HuH-7 (cell line): Measurements from ENCODE around the gene PPP1R12B.

Experiments used
- DNase-seq: peaks from one replicate; pipeline ENCODE4 v3.0.0; 2011; ENCODE audit warnings: low spot score

Gene PPP1R12B, protein sequence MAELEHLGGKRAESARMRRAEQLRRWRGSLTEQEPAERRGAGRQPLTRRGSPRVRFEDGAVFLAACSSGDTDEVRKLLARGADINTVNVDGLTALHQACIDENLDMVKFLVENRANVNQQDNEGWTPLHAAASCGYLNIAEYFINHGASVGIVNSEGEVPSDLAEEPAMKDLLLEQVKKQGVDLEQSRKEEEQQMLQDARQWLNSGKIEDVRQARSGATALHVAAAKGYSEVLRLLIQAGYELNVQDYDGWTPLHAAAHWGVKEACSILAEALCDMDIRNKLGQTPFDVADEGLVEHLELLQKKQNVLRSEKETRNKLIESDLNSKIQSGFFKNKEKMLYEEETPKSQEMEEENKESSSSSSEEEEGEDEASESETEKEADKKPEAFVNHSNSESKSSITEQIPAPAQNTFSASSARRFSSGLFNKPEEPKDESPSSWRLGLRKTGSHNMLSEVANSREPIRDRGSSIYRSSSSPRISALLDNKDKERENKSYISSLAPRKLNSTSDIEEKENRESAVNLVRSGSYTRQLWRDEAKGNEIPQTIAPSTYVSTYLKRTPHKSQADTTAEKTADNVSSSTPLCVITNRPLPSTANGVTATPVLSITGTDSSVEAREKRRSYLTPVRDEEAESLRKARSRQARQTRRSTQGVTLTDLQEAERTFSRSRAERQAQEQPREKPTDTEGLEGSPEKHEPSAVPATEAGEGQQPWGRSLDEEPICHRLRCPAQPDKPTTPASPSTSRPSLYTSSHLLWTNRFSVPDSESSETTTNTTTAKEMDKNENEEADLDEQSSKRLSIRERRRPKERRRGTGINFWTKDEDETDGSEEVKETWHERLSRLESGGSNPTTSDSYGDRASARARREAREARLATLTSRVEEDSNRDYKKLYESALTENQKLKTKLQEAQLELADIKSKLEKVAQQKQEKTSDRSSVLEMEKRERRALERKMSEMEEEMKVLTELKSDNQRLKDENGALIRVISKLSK

GRCh38 chr1:202348509-202349205 lies at the start of gene PPP1R12B:
TSS of gene PPP1R12B (plus strand) at chr1:202348699. CDS start at chr1:202348852, 153 bp downstream.
- peak; percentile 78 for DNase-seq

DNA sequence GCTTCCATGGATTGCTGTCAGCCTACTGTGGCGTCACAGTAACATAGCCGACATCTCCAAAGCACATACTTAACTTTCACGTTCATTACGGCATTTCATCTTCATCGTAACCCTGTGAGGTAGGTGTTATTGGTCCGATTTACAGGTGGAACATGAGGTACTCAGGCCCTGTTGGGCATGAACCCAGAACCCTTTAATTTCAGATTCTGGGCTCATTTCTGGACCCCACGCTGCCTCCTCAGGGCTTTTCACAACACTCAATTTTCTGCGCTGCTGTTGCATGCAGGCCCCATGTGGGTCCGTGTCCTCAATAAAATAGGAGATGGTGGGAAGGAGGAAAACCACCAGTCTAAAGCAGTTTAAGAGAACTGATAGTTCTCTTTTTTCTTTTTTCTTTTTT lies 46.3 kb upstream of the PPP1R12B start:
- no peak for DNase-seq

- DNase-seq = no peak
Observed at GRCh38 chr1:202304375-202304774, 44.1 kb upstream of the PPP1R12B start.

GRCh38 chr1:202305168-202305567 lies 43.3 kb upstream of the PPP1R12B start:
- DNase-seq = no peak

GRCh38 chr1:202306535-202307345 lies 41.8 kb upstream of the PPP1R12B start:
- no peak for DNase-seq

DNA sequence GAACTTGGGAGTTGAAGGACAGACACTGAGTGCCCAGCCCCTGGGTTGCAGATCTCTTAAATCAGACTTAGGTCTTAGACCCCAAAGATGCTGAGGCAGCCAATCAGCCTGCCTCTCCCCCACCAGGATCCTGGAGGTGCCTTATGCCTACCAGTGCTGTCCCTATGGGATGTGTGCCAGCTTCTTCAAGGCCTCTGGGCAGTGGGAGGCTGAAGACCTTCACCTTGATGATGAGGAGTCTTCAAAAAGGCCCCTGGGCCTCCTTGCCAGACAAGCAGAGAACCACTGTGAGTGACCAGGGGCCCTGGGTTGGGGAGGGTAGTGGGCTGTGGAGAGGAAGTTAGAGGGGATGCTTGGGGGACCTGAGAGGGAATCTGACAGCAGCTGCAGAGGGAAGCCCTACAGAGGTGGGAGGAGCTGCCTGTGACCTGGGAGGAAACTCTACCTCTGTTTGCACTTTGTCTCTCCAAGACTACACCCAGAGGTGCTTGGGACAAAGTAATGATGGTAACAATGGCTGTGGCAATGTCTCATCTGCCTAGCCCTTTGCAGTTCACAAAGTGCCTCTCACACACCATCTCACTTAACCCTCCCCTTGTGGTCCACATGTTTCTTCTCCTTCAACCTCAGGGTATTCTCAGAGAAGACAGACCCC lies 38.3 kb upstream of the PPP1R12B start:
- DNase-seq = no peak

GRCh38 chr1:202310746-202311145 lies 37.8 kb upstream of the PPP1R12B start:
- no peak for DNase-seq

- DNase-seq = no peak
Observed at GRCh38 chr1:202311875-202312635, 36.4 kb upstream of the PPP1R12B start.

DNA sequence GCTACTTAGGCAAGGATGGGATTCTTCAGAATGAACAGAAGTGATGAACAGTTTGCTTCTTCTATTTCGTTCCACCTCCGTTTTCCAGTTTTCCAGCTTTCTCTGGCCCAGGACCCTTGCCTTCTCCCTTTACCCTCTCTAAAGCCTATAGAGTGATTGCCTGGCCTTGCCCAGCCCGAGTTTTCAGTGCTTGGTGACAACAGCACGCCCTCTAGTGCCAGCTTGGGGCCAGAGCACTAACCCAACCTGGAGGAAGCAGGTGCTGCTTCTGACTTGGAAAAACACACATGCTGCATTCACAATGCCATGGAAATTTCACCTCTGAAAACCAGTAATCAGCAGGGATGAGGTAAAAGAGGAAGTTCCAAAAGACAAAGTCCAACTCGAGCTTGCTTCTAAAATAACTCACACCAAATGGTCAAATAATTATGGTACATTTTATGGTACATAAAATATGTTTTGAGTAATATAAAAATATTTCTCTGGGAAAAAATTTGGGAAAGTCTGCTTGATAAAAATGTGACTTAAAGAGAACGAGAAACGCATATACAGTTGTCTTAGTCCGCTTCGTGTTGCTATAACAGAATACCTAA lies 32.8 kb upstream of the PPP1R12B start:
- peak; percentile 90 for DNase-seq

DNA sequence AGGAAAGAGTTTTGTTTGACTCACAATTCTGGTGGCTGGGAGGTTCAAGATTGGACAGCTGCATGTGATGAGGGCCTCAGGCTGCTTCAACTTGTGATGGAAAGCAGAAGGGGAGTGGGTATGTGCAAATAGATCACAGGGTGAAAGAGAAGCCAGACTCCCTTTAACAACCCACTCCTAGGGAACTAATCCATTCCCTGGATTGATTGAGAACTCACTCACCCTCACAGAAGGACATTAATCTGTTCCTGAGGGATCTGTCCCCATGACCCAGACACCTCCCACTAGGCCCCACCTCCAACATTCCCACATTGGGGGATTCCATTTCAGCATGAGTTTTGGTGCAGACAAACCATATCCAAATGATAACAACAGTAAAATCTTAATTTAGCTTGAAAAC lies 32.3 kb upstream of the PPP1R12B start:
- no peak for DNase-seq

DNA sequence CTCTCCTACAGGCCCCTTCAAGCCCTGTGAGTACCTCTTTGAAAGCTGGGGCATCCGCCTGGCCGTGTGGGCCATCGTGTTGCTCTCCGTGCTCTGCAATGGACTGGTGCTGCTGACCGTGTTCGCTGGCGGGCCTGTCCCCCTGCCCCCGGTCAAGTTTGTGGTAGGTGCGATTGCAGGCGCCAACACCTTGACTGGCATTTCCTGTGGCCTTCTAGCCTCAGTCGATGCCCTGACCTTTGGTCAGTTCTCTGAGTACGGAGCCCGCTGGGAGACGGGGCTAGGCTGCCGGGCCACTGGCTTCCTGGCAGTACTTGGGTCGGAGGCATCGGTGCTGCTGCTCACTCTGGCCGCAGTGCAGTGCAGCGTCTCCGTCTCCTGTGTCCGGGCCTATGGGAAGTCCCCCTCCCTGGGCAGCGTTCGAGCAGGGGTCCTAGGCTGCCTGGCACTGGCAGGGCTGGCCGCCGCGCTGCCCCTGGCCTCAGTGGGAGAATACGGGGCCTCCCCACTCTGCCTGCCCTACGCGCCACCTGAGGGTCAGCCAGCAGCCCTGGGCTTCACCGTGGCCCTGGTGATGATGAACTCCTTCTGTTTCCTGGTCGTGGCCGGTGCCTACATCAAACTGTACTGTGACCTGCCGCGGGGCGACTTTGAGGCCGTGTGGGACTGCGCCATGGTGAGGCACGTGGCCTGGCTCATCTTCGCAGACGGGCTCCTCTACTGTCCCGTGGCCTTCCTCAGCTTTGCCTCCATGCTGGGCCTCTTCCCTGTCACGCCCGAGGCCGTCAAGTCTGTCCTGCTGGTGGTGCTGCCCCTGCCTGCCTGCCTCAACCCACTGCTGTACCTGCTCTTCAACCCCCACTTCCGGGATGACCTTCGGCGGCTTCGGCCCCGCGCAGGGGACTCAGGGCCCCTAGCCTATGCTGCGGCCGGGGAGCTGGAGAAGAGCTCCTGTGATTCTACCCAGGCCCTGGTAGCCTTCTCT lies 30.3 kb upstream of the PPP1R12B start:
- DNase-seq = no peak

DNA sequence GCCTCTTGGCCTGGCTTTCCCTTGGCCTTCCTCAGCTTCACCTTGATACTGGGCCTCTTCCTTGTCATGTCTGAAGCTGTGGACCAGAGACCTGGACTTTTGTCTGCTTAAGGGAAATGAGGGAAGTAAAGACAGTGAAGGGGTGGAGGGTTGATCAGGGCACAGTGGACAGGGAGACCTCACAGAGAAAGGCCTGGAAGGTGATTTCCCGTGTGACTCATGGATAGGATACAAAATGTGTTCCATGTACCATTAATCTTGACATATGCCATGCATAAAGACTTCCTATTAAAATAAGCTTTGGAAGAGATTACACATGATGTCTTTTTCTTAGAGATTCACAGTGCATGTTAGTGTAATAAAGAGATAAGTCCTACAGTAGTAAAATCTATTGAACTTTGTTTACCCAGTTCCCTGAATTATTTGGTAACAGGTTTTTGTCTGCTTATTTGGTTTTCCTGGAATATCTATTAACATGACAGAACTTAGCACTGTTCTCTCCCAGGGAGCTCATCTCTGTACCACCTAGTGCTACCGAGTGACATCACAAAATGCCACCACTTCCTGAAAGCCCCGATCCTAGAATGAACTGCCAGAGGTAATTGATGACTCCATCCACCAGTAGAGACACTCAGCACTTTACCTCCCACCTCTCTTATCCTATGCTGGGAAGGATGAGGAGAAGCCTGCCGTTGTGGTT lies 29.0 kb upstream of the PPP1R12B start:
- no peak for DNase-seq

DNA sequence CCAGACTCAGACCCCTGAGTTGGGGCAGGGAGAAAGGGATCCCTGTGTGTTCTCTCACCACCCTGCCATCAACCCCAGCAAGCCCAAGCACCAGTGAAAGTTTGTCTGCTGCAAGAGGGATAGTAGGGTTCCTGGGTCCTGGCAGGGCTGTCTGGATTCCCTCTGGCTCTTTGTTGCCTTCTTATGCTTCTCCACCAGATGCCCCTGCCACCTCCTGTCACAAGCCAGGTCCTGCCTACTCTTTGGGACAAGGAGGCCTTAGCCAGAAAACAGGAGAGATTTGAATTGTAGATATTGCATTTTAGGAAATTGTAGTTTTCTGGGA lies 28.5 kb upstream of the PPP1R12B start:
- no peak for DNase-seq

DNA sequence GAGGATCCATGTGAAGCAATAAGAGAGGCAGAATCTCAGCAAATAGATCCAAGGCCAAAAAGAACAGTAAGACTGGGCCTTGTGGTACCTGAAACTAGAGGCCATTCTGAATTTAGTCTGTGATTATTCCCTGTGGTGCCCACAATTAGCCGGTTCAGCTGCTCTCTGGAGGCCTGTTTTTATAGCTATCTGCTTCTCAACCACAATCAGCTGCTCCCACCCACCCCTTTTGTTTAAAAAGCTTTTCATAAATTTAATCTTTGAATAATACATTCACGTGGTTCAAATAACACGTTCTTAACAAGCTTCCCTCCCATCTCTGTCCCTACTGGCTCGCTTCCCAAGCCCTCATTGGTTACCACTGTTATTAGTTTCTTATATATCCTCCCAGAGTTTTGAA lies 24.8 kb upstream of the PPP1R12B start:
- no peak for DNase-seq

DNA sequence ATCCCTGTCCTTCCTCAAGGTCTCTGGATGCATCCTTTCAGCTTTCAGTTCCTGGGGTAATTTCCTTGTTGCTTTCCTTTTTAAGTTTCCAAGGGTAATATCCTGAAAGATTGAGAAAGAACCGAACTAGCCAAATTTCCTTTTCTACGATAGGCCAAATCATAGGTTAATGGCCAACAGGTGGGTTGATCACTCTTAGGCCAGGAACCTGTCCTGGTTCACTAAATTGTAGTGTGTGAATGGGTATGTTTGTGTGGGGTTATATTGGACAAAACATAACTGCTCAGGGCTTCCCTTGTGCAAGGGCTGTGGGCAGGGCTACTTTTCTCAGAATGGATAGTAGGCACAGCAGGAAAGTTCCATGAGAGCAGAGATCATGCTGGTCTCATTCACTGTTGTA lies 23.9 kb upstream of the PPP1R12B start:
- no peak for DNase-seq

GRCh38 chr1:202329891-202330290 lies 18.6 kb upstream of the PPP1R12B start:
- no peak for DNase-seq

- DNase-seq = no peak
Observed at GRCh38 chr1:202333861-202334260, 14.6 kb upstream of the PPP1R12B start.
